IMR-90 (cell line): ENCODE measurements around the gene FOCAD. TPM values are rescaled to one million over a fixed set of nuclear protein-coding genes. Genes with fewer than 3 reads are reported as not detected.

Source experiments
- ATAC-seq: fragments of 200-7000 bp; cut with Tn5 transposase; 2 replicates; pipeline ENCODE4 v1.9.1; 2020; ENCODE audit warnings: low read depth, mild to moderate bottlenecking, moderate library complexity
- BruUV-seq: library from RNA; stranded (reverse); fragments of 400-500 nt; replicated peaks from 2 replicates; lab custom pipeline; 2021; lab: Mats Ljungman, UMichigan
- CTCF ChIA-PET: fragments of 300-600 bp; formaldehyde crosslinking; extraction: SDS; loops from one replicate; lab custom pipeline; 2021; ENCODE audit warnings: antibody characterized with exemption; lab: Yijun Ruan, JAX
- POLR2A ChIA-PET: fragments of 300-600 bp; sonication (Branson Sonifier 250); formaldehyde crosslinking; loops from one replicate; lab custom pipeline; 2022; ENCODE audit warnings: antibody characterized with exemption; ENCODE audit not compliant: unreplicated experiment; lab: Charles Lee
- DNase-seq: peaks from one replicate; pipeline ENCODE4 v3.0.0; 2013
- H2AFZ ChIP-seq: replicated peaks from 2 replicates; pipeline ENCODE3; 2013; ENCODE audit warnings: low read length, mild to moderate bottlenecking; ENCODE audit not compliant: poor library complexity
- H2AK5ac ChIP-seq: 2 replicates; pipeline ENCODE4 v1.6.1; 2013; ENCODE audit warnings: low read depth, low read length, inconsistent platforms
- H2AK9ac ChIP-seq: replicated peaks from 2 replicates; pipeline ENCODE3; 2013; ENCODE audit warnings: mild to moderate bottlenecking, low read depth, low read length, moderate library complexity; ENCODE audit not compliant: poor library complexity
- H2BK120ac ChIP-seq: 2 replicates; pipeline ENCODE4 v1.6.1; 2013; ENCODE audit warnings: low read depth, low read length, inconsistent platforms
- H2BK15ac ChIP-seq: 3 replicates; pipeline ENCODE4 v1.6.1; 2013; ENCODE audit warnings: low read depth, low read length, inconsistent platforms
- H2BK20ac ChIP-seq: 2 replicates; pipeline ENCODE4 v1.6.1; 2013; ENCODE audit warnings: low read depth, mild to moderate bottlenecking, inconsistent platforms, low read length, moderate library complexity
- H2BK5ac ChIP-seq: 2 replicates; pipeline ENCODE4 v1.6.1; 2013; ENCODE audit warnings: mild to moderate bottlenecking, low read depth, low read length, inconsistent platforms; ENCODE audit not compliant: poor library complexity, severe bottlenecking
- H3K14ac ChIP-seq: replicated peaks from 2 replicates; pipeline ENCODE4 v1.6.1; 2013; ENCODE audit warnings: low read depth, low read length, inconsistent platforms
- H3K18ac ChIP-seq: 2 replicates; pipeline ENCODE4 v1.6.1; 2013; ENCODE audit warnings: low read depth, low read length, control low read depth
- H3K23ac ChIP-seq: 2 replicates; pipeline ENCODE4 v1.6.1; 2013; ENCODE audit warnings: low read depth, low read length, inconsistent platforms
- H3K27ac ChIP-seq: 2 replicates; pipeline ENCODE4 v1.5.1; 2013; ENCODE audit warnings: mild to moderate bottlenecking, control low read depth, low read length; ENCODE audit not compliant: insufficient read depth
- H3K27me3 ChIP-seq: 2 replicates; pipeline ENCODE4 v1.6.1; 2013; ENCODE audit warnings: low read length; ENCODE audit not compliant: control insufficient read depth, insufficient read depth
- H3K36me3 ChIP-seq: 2 replicates; pipeline ENCODE4 v1.6.1; 2013; ENCODE audit warnings: low read length, mixed read lengths; ENCODE audit not compliant: control insufficient read depth, insufficient read depth
- H3K4ac ChIP-seq: 2 replicates; pipeline ENCODE4 v1.6.1; 2013; ENCODE audit warnings: low read depth, low read length, inconsistent platforms
- H3K4me1 ChIP-seq: 2 replicates; pipeline ENCODE4 v1.6.1; 2013; ENCODE audit warnings: low read length, mixed read lengths; ENCODE audit not compliant: control insufficient read depth, insufficient read depth
- H3K4me2 ChIP-seq: 2 replicates; pipeline ENCODE4 v1.6.1; 2013; ENCODE audit warnings: low read depth, mild to moderate bottlenecking, control low read depth, low read length, moderate library complexity
- H3K4me3 ChIP-seq: 2 replicates; pipeline ENCODE4 v1.5.1; 2013; ENCODE audit warnings: low read depth, mild to moderate bottlenecking, control low read depth, low read length, moderate library complexity; ENCODE audit not compliant: insufficient read depth
- H3K56ac ChIP-seq: 2 replicates; pipeline ENCODE4 v1.6.1; 2013; ENCODE audit warnings: low read length, inconsistent platforms; ENCODE audit not compliant: insufficient read depth; ENCODE audit errors: extremely low read depth
- H3K79me1 ChIP-seq, 2 experiments: 2 replicates each; pipeline ENCODE4 v1.6.1; 2013; ENCODE audit warnings: low read length in 2 of 2, inconsistent platforms in 1 of 2, low read depth in 1 of 2
- H3K9ac ChIP-seq: 2 replicates; pipeline ENCODE4 v1.6.1; 2013; ENCODE audit warnings: low read depth, low read length, control low read depth
- H3K9me1 ChIP-seq: 2 replicates; pipeline ENCODE4 v1.6.1; 2013; ENCODE audit warnings: low read length, inconsistent platforms; ENCODE audit not compliant: insufficient read depth
- H3K9me3 ChIP-seq: 2 replicates; pipeline ENCODE4 v1.6.1; 2013; ENCODE audit warnings: low read length; ENCODE audit not compliant: control insufficient read depth, insufficient read depth
- H4K20me1 ChIP-seq: 2 replicates; pipeline ENCODE4 v1.6.1; 2013; ENCODE audit warnings: low read length, inconsistent platforms; ENCODE audit not compliant: insufficient read depth
- H4K5ac ChIP-seq: 2 replicates; pipeline ENCODE4 v1.6.1; 2013; ENCODE audit warnings: mild to moderate bottlenecking, low read depth, low read length, control low read depth
- H4K8ac ChIP-seq, 2 experiments: 2 replicates each; pipeline ENCODE4 v1.6.1; 2013; ENCODE audit warnings: low read depth in 2 of 2, low read length in 2 of 2, control low read depth in 1 of 2, inconsistent platforms in 1 of 2
- H4K91ac ChIP-seq: 2 replicates; pipeline ENCODE4 v1.6.1; 2013; ENCODE audit warnings: low read depth, low read length, inconsistent platforms; ENCODE audit not compliant: insufficient read depth
- BHLHE40 ChIP-seq: fragments of 150-350 bp; IDR thresholded peaks from 2 replicates; pipeline ENCODE4 v1.6.1; 2016; ENCODE audit warnings: mild to moderate bottlenecking, low read depth, low read length
- CHD1 ChIP-seq: IDR thresholded peaks from 2 replicates; pipeline ENCODE4 v1.6.1; 2012; ENCODE audit warnings: low read depth, low read length, improper control_type of control experiment
- FOS ChIP-seq: fragments of 150-350 bp; IDR thresholded peaks from 2 replicates; pipeline ENCODE4 v1.6.1; 2016; ENCODE audit warnings: low read depth, low read length
- MAFK ChIP-seq: IDR thresholded peaks from 2 replicates; pipeline ENCODE4 v1.6.1; 2012; ENCODE audit warnings: low read depth, low read length, improper control_type of control experiment
- MAZ ChIP-seq: IDR thresholded peaks from 2 replicates; pipeline ENCODE4 v1.6.1; 2012; ENCODE audit warnings: low read depth, mild to moderate bottlenecking, low read length, improper control_type of control experiment, moderate library complexity, borderline replicate concordance
- NFE2L2 ChIP-seq: fragments of 150-350 bp; IDR thresholded peaks from 2 replicates; pipeline ENCODE4 v1.6.1; 2016; ENCODE audit warnings: low read depth, mild to moderate bottlenecking, low read length
- POLR2A ChIP-seq: IDR thresholded peaks from 2 replicates; pipeline ENCODE4 v1.6.1; 2012; ENCODE audit warnings: mild to moderate bottlenecking, low read depth, low read length
- RCOR1 ChIP-seq: IDR thresholded peaks from 2 replicates; pipeline ENCODE4 v1.6.1; 2012; ENCODE audit warnings: mild to moderate bottlenecking, low read length, improper control_type of control experiment; ENCODE audit not compliant: insufficient replicate concordance
- RFX5 ChIP-seq: IDR thresholded peaks from 2 replicates; pipeline ENCODE4 v1.8.0; 2012; ENCODE audit warnings: low read depth, mild to moderate bottlenecking, low read length, moderate library complexity
- SMC3 ChIP-seq: fragments of 150-350 bp; IDR thresholded peaks from 2 replicates; pipeline ENCODE4 v1.6.1; 2016; ENCODE audit warnings: low read depth, mild to moderate bottlenecking, antibody characterized with exemption, low read length, moderate library complexity
- WGBS, 2 experiments: methylation state at CpG; one replicate each; pipeline versions ENCODE4 v1.1.5 to v1.1.7; 2013; ENCODE audit warnings: missing lambda C conversion rate in 2 of 2; ENCODE audit not compliant: insufficient read length in 1 of 2; ENCODE audit errors: extremely low coverage in 2 of 2; 5-methylcytosine and 5-hydroxymethylcytosine counted together
- dilution Hi-C: fragments of 300-500 bp; cut with HindIII; formaldehyde crosslinking; loops from one replicate; pipeline ENCODE4 v1.14.3; 2018; ENCODE audit warnings: low sequenced_read_pairs; ENCODE audit not compliant: unreplicated experiment
- in situ Hi-C: fragments of 300-500 bp; cut with MboI; formaldehyde crosslinking; loops from 3 replicates; pipeline ENCODE4 v1.14.3; 2019; ENCODE audit warnings: low sequenced_read_pairs, inconsistent platforms, mixed read lengths
- intact Hi-C: fragments of 100-400 bp; cut with micrococcal nuclease; formaldehyde crosslinking; loops from 2 replicates; pipeline ENCODE4 v1.10.0; 2022
- polyA plus RNA-seq, 3 experiments: library from polyadenylated mRNA; depleted of rRNA; stranded (reverse); fragments of >200 nt; gene quantifications; 2 replicates each; pipeline ENCODE4 v1.2.3, GENCODE V29; 2012; ENCODE audit warnings: low replicate concordance in 1 of 3
- total RNA-seq: library from RNA; depleted of rRNA; stranded (reverse); fragments of >200 nt; gene quantifications from 2 replicates; pipeline ENCODE4 v1.2.3, GENCODE V29; 2012
- TF ChIP-seq, protein P1 (sequence below): fragments of 150-350 bp; IDR thresholded peaks from 2 replicates; pipeline ENCODE4 v1.6.1; 2017; ENCODE audit warnings: mild to moderate bottlenecking, antibody characterized with exemption, low read length, low read depth
- TF ChIP-seq, protein P2 (sequence below): fragments of 150-350 bp; IDR thresholded peaks from 2 replicates; pipeline ENCODE4 v1.6.1; 2016; ENCODE audit warnings: low read depth, mild to moderate bottlenecking, low read length, moderate library complexity, borderline replicate concordance
- TF ChIP-seq, protein P3 (sequence below): conservative IDR thresholded peaks from 2 replicates; pipeline ENCODE4 v1.5.1; 2012; ENCODE audit warnings: mild to moderate bottlenecking, low read depth, low read length, improper control_type of control experiment

The FOCAD gene
- total and polyA plus RNA-seq, 2 of the 4 experiments (the other 2 are of a cell fraction): 28.8 to 91.2 TPM

DNA sequence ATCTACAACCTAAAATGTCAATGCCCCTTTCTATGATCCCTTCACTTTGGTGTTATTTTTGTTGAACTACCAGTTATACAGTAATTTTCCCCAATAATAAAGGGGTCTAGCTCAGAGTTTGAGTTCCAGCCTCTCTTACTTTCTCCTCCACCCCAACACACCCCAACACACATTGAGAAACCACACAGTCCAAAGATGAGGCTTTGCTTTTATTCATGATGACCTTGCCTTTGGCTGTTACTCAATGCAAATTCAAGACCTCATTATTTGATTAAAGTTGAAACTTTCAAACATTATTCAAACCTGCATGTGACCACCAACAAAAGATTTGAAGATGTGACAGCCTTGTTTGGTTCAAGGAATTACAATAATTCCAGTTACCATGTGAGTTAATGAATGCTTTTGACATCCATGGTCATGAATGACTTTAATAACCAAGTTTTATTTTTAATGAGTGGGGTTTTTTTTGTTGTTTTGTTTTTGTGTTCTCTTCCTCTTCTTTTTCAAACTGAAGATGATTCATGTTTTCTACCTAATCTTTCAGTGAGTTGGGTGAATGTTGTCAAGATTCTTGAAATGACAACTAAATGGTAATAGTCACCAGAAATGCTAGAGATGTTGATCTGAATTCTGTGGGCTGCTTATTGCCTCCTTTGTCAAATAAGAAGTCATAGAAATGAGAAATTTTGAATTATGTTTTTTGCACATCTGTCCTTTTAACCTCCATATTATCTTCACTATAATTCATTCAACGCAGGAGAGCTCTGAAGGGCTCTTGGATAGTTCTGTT lies 241.4 kb downstream of the FOCAD start:
- CTCF ChIA-PET: no interaction called here
- H3K9me3 ChIP-seq: no peaks in the 10 kb centered on the region
- TF ChIP-seq SMC3 (no peak), MAZ (no peak), FOS (no peak), POLR2A (no peak), BHLHE40 (no peak), NFE2L2 (no peak), RCOR1 (no peak), MAFK (no peak), RFX5 (no peak), CHD1 (no peak)
- TF ChIP-seq, protein P1, sequence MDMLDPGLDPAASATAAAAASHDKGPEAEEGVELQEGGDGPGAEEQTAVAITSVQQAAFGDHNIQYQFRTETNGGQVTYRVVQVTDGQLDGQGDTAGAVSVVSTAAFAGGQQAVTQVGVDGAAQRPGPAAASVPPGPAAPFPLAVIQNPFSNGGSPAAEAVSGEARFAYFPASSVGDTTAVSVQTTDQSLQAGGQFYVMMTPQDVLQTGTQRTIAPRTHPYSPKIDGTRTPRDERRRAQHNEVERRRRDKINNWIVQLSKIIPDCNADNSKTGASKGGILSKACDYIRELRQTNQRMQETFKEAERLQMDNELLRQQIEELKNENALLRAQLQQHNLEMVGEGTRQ: no peak
- TF ChIP-seq, protein P2, sequence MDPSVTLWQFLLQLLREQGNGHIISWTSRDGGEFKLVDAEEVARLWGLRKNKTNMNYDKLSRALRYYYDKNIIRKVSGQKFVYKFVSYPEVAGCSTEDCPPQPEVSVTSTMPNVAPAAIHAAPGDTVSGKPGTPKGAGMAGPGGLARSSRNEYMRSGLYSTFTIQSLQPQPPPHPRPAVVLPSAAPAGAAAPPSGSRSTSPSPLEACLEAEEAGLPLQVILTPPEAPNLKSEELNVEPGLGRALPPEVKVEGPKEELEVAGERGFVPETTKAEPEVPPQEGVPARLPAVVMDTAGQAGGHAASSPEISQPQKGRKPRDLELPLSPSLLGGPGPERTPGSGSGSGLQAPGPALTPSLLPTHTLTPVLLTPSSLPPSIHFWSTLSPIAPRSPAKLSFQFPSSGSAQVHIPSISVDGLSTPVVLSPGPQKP: no peak
- TF ChIP-seq, protein P3, sequence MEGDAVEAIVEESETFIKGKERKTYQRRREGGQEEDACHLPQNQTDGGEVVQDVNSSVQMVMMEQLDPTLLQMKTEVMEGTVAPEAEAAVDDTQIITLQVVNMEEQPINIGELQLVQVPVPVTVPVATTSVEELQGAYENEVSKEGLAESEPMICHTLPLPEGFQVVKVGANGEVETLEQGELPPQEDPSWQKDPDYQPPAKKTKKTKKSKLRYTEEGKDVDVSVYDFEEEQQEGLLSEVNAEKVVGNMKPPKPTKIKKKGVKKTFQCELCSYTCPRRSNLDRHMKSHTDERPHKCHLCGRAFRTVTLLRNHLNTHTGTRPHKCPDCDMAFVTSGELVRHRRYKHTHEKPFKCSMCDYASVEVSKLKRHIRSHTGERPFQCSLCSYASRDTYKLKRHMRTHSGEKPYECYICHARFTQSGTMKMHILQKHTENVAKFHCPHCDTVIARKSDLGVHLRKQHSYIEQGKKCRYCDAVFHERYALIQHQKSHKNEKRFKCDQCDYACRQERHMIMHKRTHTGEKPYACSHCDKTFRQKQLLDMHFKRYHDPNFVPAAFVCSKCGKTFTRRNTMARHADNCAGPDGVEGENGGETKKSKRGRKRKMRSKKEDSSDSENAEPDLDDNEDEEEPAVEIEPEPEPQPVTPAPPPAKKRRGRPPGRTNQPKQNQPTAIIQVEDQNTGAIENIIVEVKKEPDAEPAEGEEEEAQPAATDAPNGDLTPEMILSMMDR: no peak

More for the DNA sequence above, 241.4 kb downstream of the FOCAD start:
- POLR2A ChIA-PET: no interaction called here
- no peak overlapping the region for H2AK9ac ChIP-seq
- H2BK15ac ChIP-seq: no peak overlapping the region
- H3K27me3 ChIP-seq: no peaks in the 10 kb centered on the region
- H4K5ac ChIP-seq: no peak overlapping the region
- no peaks in the 10 kb centered on the region for H4K20me1 ChIP-seq
- no TSS peak for BruUV-seq
- no peak overlapping the region for H2AFZ ChIP-seq
- H2BK5ac ChIP-seq: no peak overlapping the region
- H3K4me1 ChIP-seq: no peaks in the 10 kb centered on the region
- H3K9me1 ChIP-seq: no peaks in the 10 kb centered on the region
- in situ Hi-C loops (no loop called here), intact Hi-C loops (loop anchor here (5.0 kb wide), 1 partner anchor 178 kb away; no protein-coding TSS in a partner anchor), dilution Hi-C loops (loop anchor here (25.0 kb wide), 1 partner anchor 563 kb away; no protein-coding TSS in a partner anchor)
- no peak overlapping the region for H3K4me3 ChIP-seq
- no peak overlapping the region for H3K23ac ChIP-seq
- H3K4me2 ChIP-seq: no peak overlapping the region
- no peak overlapping the region for H3K14ac ChIP-seq
- H2AK5ac ChIP-seq: no peak overlapping the region
- no peaks in the 10 kb centered on the region for H3K79me1 ChIP-seq
- DNase-seq (no peak), ATAC-seq (no peak)
- no peak overlapping the region for H2BK120ac ChIP-seq
- no peak overlapping the region for H4K91ac ChIP-seq
- H3K36me3 ChIP-seq: no peaks in the 10 kb centered on the region
- no peak overlapping the region for H3K4ac ChIP-seq
- WGBS, 2 experiments: no CpG with 5 or more reads among the region's 1 CpG
- H2BK20ac ChIP-seq: no peak overlapping the region
- H3K27ac ChIP-seq: no peak overlapping the region
- no peak overlapping the region for H3K56ac ChIP-seq
- H4K8ac ChIP-seq: no peak overlapping the region
- H3K9ac ChIP-seq: no peak overlapping the region
- H3K18ac ChIP-seq: no peak overlapping the region
